Lower leg skin (tissue), 4 donors: Measurements from ENCODE around the gene BHLHE23. TPM values are rescaled to one million over a fixed set of nuclear protein-coding genes. Genes with fewer than 3 reads are reported as not detected.

ENCODE experiments used
- DNase-seq, 2 donors: peaks; one replicate each; pipeline ENCODE4 v3.0.0-alpha.2; 2019; ENCODE audit warnings: low spot score in 2 of 2
- H3K4me3 ChIP-seq: fragments of 200-600 bp; sonication (generic); 2 replicates; pipeline ENCODE4 v1.5.1; 2017; ENCODE audit warnings: mild to moderate bottlenecking, low read depth; ENCODE audit not compliant: poor library complexity, severe bottlenecking
- POLR2A ChIP-seq, 2 donors: fragments of 450-650 bp; IDR thresholded peaks; one replicate each; pipeline ENCODE4 v1.6.1; 2016 to 2017; ENCODE audit warnings: antibody characterized with exemption in 2 of 2, mild to moderate bottlenecking in 1 of 2, moderate library complexity in 1 of 2
- WGBS, 2 donors: methylation state at CpG; one replicate each; pipeline ENCODE4 v1.1.5; 2018; 5-methylcytosine and 5-hydroxymethylcytosine counted together
- intact Hi-C: fragments of 100-400 bp; cut with DNase I; formaldehyde crosslinking; loops from one replicate; pipeline ENCODE4 v1.15.0; 2023; ENCODE audit warnings: low total_unique reads
- total RNA-seq, 4 donors: library from RNA; depleted of rRNA; stranded (reverse); fragments of >200 nt; gene quantifications; one replicate each; pipeline ENCODE4 v1.1.0, GENCODE V29; 2016
- TF ChIP-seq, protein P1 (sequence below), 3 donors: fragments of 450-650 bp; IDR thresholded peaks; one replicate each; pipeline ENCODE4 v1.5.1; 2016; ENCODE audit warnings: antibody characterized with exemption in 3 of 3, mild to moderate bottlenecking in 3 of 3, moderate library complexity in 2 of 3

The BHLHE23 gene
- total RNA-seq, 4 donors from 2014 or later, result 0.23 TPM; not detected in 3

- H3K4me3 ChIP-seq, result no peak overlapping the region
- intact Hi-C loops, result no loop called here
- DNase-seq, result no peak
- WGBS, 2 donors, result 9 to 21% methylated on average over 17 to 18 of the region's 19 CpGs
- TF ChIP-seq, protein P1, sequence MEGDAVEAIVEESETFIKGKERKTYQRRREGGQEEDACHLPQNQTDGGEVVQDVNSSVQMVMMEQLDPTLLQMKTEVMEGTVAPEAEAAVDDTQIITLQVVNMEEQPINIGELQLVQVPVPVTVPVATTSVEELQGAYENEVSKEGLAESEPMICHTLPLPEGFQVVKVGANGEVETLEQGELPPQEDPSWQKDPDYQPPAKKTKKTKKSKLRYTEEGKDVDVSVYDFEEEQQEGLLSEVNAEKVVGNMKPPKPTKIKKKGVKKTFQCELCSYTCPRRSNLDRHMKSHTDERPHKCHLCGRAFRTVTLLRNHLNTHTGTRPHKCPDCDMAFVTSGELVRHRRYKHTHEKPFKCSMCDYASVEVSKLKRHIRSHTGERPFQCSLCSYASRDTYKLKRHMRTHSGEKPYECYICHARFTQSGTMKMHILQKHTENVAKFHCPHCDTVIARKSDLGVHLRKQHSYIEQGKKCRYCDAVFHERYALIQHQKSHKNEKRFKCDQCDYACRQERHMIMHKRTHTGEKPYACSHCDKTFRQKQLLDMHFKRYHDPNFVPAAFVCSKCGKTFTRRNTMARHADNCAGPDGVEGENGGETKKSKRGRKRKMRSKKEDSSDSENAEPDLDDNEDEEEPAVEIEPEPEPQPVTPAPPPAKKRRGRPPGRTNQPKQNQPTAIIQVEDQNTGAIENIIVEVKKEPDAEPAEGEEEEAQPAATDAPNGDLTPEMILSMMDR (IDR thresholded peaks at IDR 0.05), result no peak
- TF ChIP-seq POLR2A (IDR thresholded peaks at IDR 0.05), result no peak
Measured at GRCh38 chr20:62979876-62980373, 26.8 kb downstream of the BHLHE23 start.

DNA sequence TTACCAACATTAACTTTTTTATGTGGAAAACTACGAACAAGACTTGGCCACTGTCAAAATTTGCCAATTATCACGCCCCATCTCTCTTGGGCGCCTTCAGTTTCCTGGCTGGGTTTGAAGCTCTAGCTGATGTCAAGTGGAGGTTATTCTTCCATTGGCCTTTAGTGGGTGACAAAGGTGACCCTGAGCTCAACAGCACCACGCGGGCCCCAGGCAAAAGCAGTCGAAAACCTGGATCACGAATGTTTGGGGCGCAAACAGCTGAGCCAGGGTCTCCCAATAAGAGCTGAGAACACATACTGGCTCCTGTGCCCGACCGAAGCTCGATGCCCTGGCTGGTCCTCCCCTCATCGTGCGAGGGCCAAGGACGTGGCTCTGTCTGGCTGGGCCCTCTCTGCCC lies 27.5 kb downstream of the BHLHE23 start:
- TF ChIP-seq, protein P1 (IDR thresholded peaks at IDR 0.05), result no peak
- no peak for TF ChIP-seq POLR2A (IDR thresholded peaks at IDR 0.05)
- H3K4me3 ChIP-seq, result no peak overlapping the region
- no peak for DNase-seq
- intact Hi-C loops, result no loop called here
- WGBS, 2 donors, result 73 to 76% methylated on average over 14 of the region's 14 CpGs

- WGBS, 2 donors, result 52 to 56% methylated on average over 13 of the region's 13 CpGs
- intact Hi-C loops, result no loop called here
Measured at GRCh38 chr20:62978561-62978943, 28.2 kb downstream of the BHLHE23 start.

DNA sequence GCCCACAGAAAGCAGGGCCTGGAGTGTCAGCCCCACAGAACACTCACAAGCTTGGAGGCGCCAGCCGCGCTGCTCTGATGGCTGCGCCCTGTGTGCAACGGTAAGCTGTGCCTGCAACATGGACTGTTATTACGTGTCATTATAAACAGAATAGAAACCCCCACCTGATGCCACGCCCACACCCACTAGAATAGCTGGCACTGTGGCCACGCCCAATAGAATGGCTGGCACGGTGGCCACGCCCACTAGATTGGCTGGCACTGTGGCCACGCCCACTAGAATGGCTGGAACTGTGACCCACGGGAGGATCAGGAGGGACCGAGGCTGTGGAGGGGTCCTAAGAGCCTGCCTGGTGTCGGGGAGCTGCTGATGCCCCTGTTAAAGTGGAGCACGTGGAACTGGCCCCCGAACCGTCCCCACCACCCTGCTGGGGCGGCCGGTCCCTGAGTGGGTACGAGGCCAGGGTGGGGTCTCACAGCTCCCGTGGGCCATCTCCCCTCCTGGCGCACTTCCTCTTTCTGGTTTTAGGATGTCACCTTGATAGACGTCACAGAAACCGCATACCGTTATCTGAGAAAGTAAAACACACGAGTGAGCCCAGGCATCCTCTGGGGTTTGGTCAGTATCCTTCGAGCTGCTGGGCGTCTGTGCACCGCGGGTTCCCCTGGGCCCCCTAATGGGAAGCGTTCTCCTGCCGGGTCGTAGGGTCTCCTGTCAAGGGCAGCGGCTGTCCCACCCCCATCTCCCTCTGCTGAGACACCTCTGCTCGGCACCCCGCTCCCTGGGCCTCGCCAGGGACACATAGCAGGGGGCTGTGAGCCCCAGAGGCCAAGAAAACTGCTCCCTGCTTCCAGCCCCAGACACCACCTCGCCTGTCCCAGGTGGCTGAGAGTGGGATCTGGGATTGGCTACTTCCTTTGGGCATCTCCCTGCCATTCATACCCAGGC lies 28.9 kb downstream of the BHLHE23 start:
- intact Hi-C loops, result no loop called here
- 55 to 64% methylated on average over 31 to 38 of the region's 38 CpGs for WGBS, 2 donors
- TF ChIP-seq POLR2A (IDR thresholded peaks at IDR 0.05), result no peak
- TF ChIP-seq, protein P1 (IDR thresholded peaks at IDR 0.05), result no peak
- no peak overlapping the region for H3K4me3 ChIP-seq
- no peak for DNase-seq

More at GRCh38 chr20:62978561-62978943, 28.2 kb downstream of the BHLHE23 start:
- no peak for DNase-seq
- no peak overlapping the region for H3K4me3 ChIP-seq
- TF ChIP-seq POLR2A (IDR thresholded peaks at IDR 0.05), result no peak
- TF ChIP-seq, protein P1 (IDR thresholded peaks at IDR 0.05), result no peak

DNA sequence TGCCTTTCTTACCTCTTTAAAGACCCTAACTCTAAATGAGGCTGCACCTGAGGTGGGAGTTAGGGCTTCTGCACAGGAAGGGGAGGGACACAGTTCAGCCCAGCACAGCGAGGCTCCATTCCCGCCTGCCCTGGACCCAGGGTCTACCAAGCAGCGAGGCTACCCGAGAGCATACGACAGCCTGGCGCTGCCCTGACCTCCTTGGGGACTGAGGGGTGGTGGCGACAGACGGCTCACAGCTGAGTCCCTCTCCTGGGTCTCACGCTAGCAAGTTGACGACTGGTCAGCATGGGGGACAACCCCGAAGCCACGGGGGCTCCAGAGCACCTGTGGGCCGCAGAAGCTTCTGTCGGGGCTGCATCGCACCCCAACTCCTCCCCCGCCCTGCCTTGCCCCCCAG lies 29.9 kb downstream of the BHLHE23 start:
- intact Hi-C loops, result no loop called here
- no peak for DNase-seq
- no peak for TF ChIP-seq POLR2A (IDR thresholded peaks at IDR 0.05)
- TF ChIP-seq, protein P1 (IDR thresholded peaks at IDR 0.05), result no peak
- H3K4me3 ChIP-seq, result no peak overlapping the region
- WGBS, 2 donors, result 88 to 89% methylated on average over 16 of the region's 16 CpGs
